Panc1 (cell line): ENCODE data around the gene IRF6. TPM values are rescaled to one million over a fixed set of nuclear protein-coding genes. Genes with fewer than 3 reads are reported as not detected.

Experiments
- ATAC-seq: fragments of 200-7000 bp; cut with Tn5 transposase; 2 replicates; pipeline ENCODE4 v1.9.1; 2020; ENCODE audit warnings: mild to moderate bottlenecking, moderate library complexity
- BruUV-seq: library from RNA; stranded (reverse); fragments of 400-500 nt; replicated peaks from 2 replicates; lab custom pipeline; 2021; lab: Mats Ljungman, UMichigan
- CTCF ChIA-PET: fragments of 300-600 bp; sonication (Branson Sonifier 250); formaldehyde crosslinking; loops from one replicate; lab custom pipeline; 2022; ENCODE audit warnings: antibody characterized with exemption; lab: Charles Lee
- POLR2A ChIA-PET: fragments of 300-600 bp; sonication (Branson Sonifier 250); formaldehyde crosslinking; loops from one replicate; lab custom pipeline; 2022; ENCODE audit warnings: antibody characterized with exemption; lab: Charles Lee
- DNase-seq: peaks from one replicate; pipeline ENCODE4 v3.0.0-alpha.2; 2010; ENCODE audit warnings: low read depth, low spot score
- H3K27ac ChIP-seq: 2 replicates; pipeline ENCODE4 v1.5.1; 2011; ENCODE audit warnings: mild to moderate bottlenecking, low read length, inconsistent platforms
- H3K27me3 ChIP-seq: fragments of 200-500 bp; sonication (Bioruptor generic); 2 replicates; pipeline ENCODE4 v1.6.0; 2014; ENCODE audit warnings: low read length, inconsistent platforms; ENCODE audit not compliant: control insufficient read depth, insufficient read depth
- H3K36me3 ChIP-seq: fragments of 200-500 bp; sonication (Bioruptor generic); 2 replicates; pipeline ENCODE4 v1.5.1; 2014; ENCODE audit warnings: inconsistent platforms, mild to moderate bottlenecking, low read length, moderate library complexity; ENCODE audit not compliant: control insufficient read depth, insufficient read depth
- H3K4me1 ChIP-seq: 2 replicates; pipeline ENCODE4 v1.5.1; 2011; ENCODE audit warnings: inconsistent platforms, mild to moderate bottlenecking, low read length, moderate library complexity; ENCODE audit not compliant: control insufficient read depth, insufficient read depth
- H3K4me3 ChIP-seq, 2 experiments: 2 replicates each; pipeline ENCODE4 v1.5.1; 2011 to 2012; ENCODE audit warnings: low read depth in 2 of 2, low read length in 2 of 2, mild to moderate bottlenecking in 2 of 2, inconsistent platforms in 1 of 2, moderate library complexity in 1 of 2
- H3K9me3 ChIP-seq: fragments of 200-500 bp; sonication (Bioruptor generic); 2 replicates; pipeline ENCODE4 v1.5.1; 2014; ENCODE audit warnings: low read depth, mild to moderate bottlenecking, inconsistent platforms, low read length, moderate library complexity; ENCODE audit not compliant: control insufficient read depth, insufficient read depth
- POLR2AphosphoS5 ChIP-seq: IDR thresholded peaks from 2 replicates; pipeline ENCODE4 v1.6.1; 2012; ENCODE audit warnings: mild to moderate bottlenecking, low read depth, low read length, moderate library complexity
- SIN3A ChIP-seq: IDR thresholded peaks from 2 replicates; pipeline ENCODE4 v1.6.1; 2012; ENCODE audit warnings: low read depth, mild to moderate bottlenecking, low read length, moderate library complexity, borderline replicate concordance; ENCODE audit not compliant: insufficient read depth
- TCF7L2 ChIP-seq: IDR thresholded peaks from 2 replicates; pipeline ENCODE4 v1.6.1; 2011; ENCODE audit warnings: mild to moderate bottlenecking, low read depth, low read length, inconsistent platforms
- in situ Hi-C: cut with HindIII; loops from 2 replicates; pipeline ENCODE4 v1.10.0; 2016; ENCODE audit warnings: low sequenced_read_pairs, low pct_unique_long_range_greater_than_20kb
- intact Hi-C: fragments of 100-400 bp; cut with micrococcal nuclease; formaldehyde crosslinking; loops from one replicate; pipeline ENCODE4 v1.10.0; 2022; ENCODE audit not compliant: unreplicated experiment
- total RNA-seq: library from RNA; stranded (reverse); gene quantifications from one replicate; pipeline ENCODE4 v1.2.1, GENCODE V29; 2021; ENCODE audit not compliant: unreplicated experiment
- TF ChIP-seq, protein P1 (sequence below): fragments of 450-650 bp; IDR thresholded peaks from 2 replicates; pipeline ENCODE4 v1.5.1; 2017; ENCODE audit warnings: mild to moderate bottlenecking
- TF ChIP-seq, protein P2 (sequence below), 2 experiments: IDR thresholded peaks; 2 replicates each; pipeline ENCODE4 v1.6.1; 2011 to 2012; ENCODE audit warnings: low read depth in 2 of 2, control low read depth in 1 of 2, low read length in 1 of 2, mild to moderate bottlenecking in 1 of 2, moderate library complexity in 1 of 2; ENCODE audit not compliant: insufficient read depth in 1 of 2

The IRF6 gene
- total RNA-seq, 1 experiment from 2014 or later = 0.64 TPM

DNA sequence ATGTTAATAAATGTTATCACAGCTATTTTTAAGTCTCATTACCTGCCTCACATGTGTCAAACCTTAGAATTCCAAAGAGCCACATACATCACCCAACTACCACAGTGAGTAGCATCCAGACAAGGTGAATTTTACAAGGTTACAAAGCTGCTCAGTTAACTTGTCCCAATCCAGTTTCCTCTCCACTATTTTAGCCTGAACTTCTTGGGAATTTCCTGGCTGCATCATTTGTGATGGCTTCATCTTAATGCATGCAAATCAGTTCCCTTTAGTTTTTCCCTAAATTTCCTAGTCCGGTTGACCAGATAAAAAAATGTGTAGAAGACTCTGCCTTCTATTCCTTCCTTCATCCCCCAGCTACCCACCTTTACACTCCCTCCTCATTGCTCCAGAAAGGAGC, 50.7 kb downstream of the IRF6 start:
- in situ Hi-C loops = no loop called here
- no peak for ATAC-seq
- TF ChIP-seq SIN3A (no peak), TCF7L2 (no peak), POLR2AphosphoS5 (no peak)
- TF ChIP-seq, protein P1, sequence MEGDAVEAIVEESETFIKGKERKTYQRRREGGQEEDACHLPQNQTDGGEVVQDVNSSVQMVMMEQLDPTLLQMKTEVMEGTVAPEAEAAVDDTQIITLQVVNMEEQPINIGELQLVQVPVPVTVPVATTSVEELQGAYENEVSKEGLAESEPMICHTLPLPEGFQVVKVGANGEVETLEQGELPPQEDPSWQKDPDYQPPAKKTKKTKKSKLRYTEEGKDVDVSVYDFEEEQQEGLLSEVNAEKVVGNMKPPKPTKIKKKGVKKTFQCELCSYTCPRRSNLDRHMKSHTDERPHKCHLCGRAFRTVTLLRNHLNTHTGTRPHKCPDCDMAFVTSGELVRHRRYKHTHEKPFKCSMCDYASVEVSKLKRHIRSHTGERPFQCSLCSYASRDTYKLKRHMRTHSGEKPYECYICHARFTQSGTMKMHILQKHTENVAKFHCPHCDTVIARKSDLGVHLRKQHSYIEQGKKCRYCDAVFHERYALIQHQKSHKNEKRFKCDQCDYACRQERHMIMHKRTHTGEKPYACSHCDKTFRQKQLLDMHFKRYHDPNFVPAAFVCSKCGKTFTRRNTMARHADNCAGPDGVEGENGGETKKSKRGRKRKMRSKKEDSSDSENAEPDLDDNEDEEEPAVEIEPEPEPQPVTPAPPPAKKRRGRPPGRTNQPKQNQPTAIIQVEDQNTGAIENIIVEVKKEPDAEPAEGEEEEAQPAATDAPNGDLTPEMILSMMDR = no peak
- intact Hi-C loops = no loop called here
- Histone ChIP-seq H3K4me3 (no peak overlapping the region), H3K27me3 (no peaks in the 10 kb centered on the region), H3K9me3 (no peaks in the 10 kb centered on the region), H3K36me3 (no peaks in the 10 kb centered on the region), H3K27ac (no peak overlapping the region), H3K4me1 (no peaks in the 10 kb centered on the region)
- BruUV-seq = no TSS peak
- no peak for DNase-seq
- ChIA-PET POLR2A (no interaction called here), CTCF (no interaction called here)

DNA sequence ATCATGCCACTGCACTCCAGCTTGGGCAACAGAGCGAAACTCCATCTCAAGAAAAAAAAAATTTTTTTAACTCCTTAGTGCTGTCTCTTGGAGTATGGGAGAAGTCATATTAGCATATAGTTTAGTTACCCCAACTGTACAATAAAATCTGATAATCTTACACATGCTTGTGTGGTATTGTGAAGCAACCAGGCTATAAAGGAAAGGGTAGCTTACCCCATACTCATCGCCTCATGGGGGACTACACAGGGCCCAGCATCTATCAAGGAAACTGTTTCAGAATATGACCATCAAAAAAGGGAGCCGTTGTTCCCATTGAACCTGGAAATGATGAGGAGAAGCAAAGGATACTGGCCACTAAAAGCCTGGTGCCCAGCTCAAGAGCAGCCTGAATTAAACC, 53.1 kb downstream of the IRF6 start:
- Histone ChIP-seq H3K27me3 (no peaks in the 10 kb centered on the region), H3K27ac (no peak overlapping the region), H3K9me3 (no peaks in the 10 kb centered on the region), H3K36me3 (no peaks in the 10 kb centered on the region), H3K4me1 (no peaks in the 10 kb centered on the region), H3K4me3 (no peak overlapping the region)
- intact Hi-C loops (no loop called here), in situ Hi-C loops (no loop called here)
- ATAC-seq = no peak
- BruUV-seq = no TSS peak
- CTCF ChIA-PET = no interaction called here
- DNase-seq = no peak
- POLR2A ChIA-PET = no interaction called here
- TF ChIP-seq, protein P1 = no peak
- TF ChIP-seq TCF7L2 = no peak
- TF ChIP-seq SIN3A = no peak
- no peak for TF ChIP-seq POLR2AphosphoS5
- TF ChIP-seq, protein P2, sequence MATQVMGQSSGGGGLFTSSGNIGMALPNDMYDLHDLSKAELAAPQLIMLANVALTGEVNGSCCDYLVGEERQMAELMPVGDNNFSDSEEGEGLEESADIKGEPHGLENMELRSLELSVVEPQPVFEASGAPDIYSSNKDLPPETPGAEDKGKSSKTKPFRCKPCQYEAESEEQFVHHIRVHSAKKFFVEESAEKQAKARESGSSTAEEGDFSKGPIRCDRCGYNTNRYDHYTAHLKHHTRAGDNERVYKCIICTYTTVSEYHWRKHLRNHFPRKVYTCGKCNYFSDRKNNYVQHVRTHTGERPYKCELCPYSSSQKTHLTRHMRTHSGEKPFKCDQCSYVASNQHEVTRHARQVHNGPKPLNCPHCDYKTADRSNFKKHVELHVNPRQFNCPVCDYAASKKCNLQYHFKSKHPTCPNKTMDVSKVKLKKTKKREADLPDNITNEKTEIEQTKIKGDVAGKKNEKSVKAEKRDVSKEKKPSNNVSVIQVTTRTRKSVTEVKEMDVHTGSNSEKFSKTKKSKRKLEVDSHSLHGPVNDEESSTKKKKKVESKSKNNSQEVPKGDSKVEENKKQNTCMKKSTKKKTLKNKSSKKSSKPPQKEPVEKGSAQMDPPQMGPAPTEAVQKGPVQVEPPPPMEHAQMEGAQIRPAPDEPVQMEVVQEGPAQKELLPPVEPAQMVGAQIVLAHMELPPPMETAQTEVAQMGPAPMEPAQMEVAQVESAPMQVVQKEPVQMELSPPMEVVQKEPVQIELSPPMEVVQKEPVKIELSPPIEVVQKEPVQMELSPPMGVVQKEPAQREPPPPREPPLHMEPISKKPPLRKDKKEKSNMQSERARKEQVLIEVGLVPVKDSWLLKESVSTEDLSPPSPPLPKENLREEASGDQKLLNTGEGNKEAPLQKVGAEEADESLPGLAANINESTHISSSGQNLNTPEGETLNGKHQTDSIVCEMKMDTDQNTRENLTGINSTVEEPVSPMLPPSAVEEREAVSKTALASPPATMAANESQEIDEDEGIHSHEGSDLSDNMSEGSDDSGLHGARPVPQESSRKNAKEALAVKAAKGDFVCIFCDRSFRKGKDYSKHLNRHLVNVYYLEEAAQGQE (IDR thresholded peaks at IDR 0.05; ENCODE audit: insufficient read depth in 1 of 2, low read depth in 2 of 2, low read length in 1 of 2) = no peak
